OCI-M1 (cell line): ENCODE measurements around the gene CAPRIN2.

ENCODE experiments used
- DNase-seq: peaks from one replicate; lab custom pipeline; 2025; lab: John Stamatoyannopoulos, UW

CAPRIN2 gene

GRCh38 chr12:30698346-30698745 is 56.4 kb downstream of the CAPRIN2 start:
- no peak for DNase-seq

GRCh38 chr12:30696943-30697342 is 57.8 kb downstream of the CAPRIN2 start:
- DNase-seq: no peak

- no peak for DNase-seq
Measured at GRCh38 chr12:30696486-30696885, 58.3 kb downstream of the CAPRIN2 start.

GRCh38 chr12:30696103-30696408 is 58.7 kb downstream of the CAPRIN2 start:
- no peak for DNase-seq

GRCh38 chr12:30695199-30696102 is 59.3 kb downstream of the CAPRIN2 start, which contains the start of gene IPO8:
Gene IPO8, minus strand, starts transcription at chr12:30695869. Its CDS starts 222 bp downstream, at chr12:30695647.
- peak; percentile 94 for DNase-seq

GRCh38 chr12:30694412-30695198 is 60.1 kb downstream of the CAPRIN2 start:
- DNase-seq: peak; percentile 61

GRCh38 chr12:30692470-30692869 is 62.3 kb downstream of the CAPRIN2 start:
- DNase-seq: no peak

- DNase-seq: peak; percentile 43
Measured at GRCh38 chr12:30691122-30691879, 63.5 kb downstream of the CAPRIN2 start.

GRCh38 chr12:30687265-30687986 is 67.3 kb downstream of the CAPRIN2 start:
- peak; percentile 61 for DNase-seq

GRCh38 chr12:30679241-30679640 is 75.5 kb downstream of the CAPRIN2 start:
- DNase-seq: no peak

GRCh38 chr12:30678221-30678620 is 76.5 kb downstream of the CAPRIN2 start:
- DNase-seq: no peak

GRCh38 chr12:30661210-30661609 is 93.5 kb downstream of the CAPRIN2 start:
- DNase-seq: no peak
